Central memory CD4-positive, alpha-beta T cell (primary cell): ENCODE data around the gene DCUN1D2.
"Not testable (repeated sequence)": the region's sequence is repeated elsewhere in the genome, so short reads cannot be mapped to it uniquely, and the experiment has no call there.

Source experiments
- DNase-seq: peaks from one replicate; pipeline ENCODE4 v3.0.0; 2022

Gene DCUN1D2

GRCh38 chr13:113460599-113460998, 29.9 kb downstream of the DCUN1D2 start:
- DNase-seq: no peak

GRCh38 chr13:113460064-113460555, 30.4 kb downstream of the DCUN1D2 start:
- no peak for DNase-seq

GRCh38 chr13:113458253-113459065, 32.1 kb downstream of the DCUN1D2 start:
- no peak for DNase-seq

GRCh38 chr13:113457510-113457909, 33.0 kb downstream of the DCUN1D2 start:
- no peak for DNase-seq

- no peak for DNase-seq
Measured at GRCh38 chr13:113456116-113456702, 34.3 kb downstream of the DCUN1D2 start.

- DNase-seq: no peak
Measured at GRCh38 chr13:113455384-113455783, 35.1 kb downstream of the DCUN1D2 start.

GRCh38 chr13:113454936-113455335, 35.6 kb downstream of the DCUN1D2 start:
- no peak for DNase-seq

GRCh38 chr13:113452942-113453901, 37.3 kb downstream of the DCUN1D2 start, which contains the start of gene ADPRHL1:
ADPRHL1 (minus strand) TSS chr13:113453488; CDS start chr13:113453437, 51 bp downstream.
- DNase-seq: no peak

- DNase-seq: no peak
Measured at GRCh38 chr13:113452466-113452865, 38.0 kb downstream of the DCUN1D2 start.

GRCh38 chr13:113451951-113452421, 38.5 kb downstream of the DCUN1D2 start:
- DNase-seq: no peak

GRCh38 chr13:113450861-113451620, 39.5 kb downstream of the DCUN1D2 start:
- DNase-seq: not testable (repeated sequence)

GRCh38 chr13:113450348-113450744, 40.2 kb downstream of the DCUN1D2 start:
- not testable (repeated sequence) for DNase-seq

- DNase-seq: no peak
Measured at GRCh38 chr13:113449693-113450347, 40.7 kb downstream of the DCUN1D2 start.

GRCh38 chr13:113448885-113449692, 41.4 kb downstream of the DCUN1D2 start:
- DNase-seq: peak; percentile 24

GRCh38 chr13:113448545-113448884, 42.0 kb downstream of the DCUN1D2 start:
- no peak for DNase-seq

GRCh38 chr13:113447596-113447995, 42.9 kb downstream of the DCUN1D2 start:
- DNase-seq: no peak

- DNase-seq: no peak
Measured at GRCh38 chr13:113446488-113446854, 44.0 kb downstream of the DCUN1D2 start.

GRCh38 chr13:113445791-113446487, 44.6 kb downstream of the DCUN1D2 start:
- no peak for DNase-seq

GRCh38 chr13:113443991-113444390, 46.5 kb downstream of the DCUN1D2 start:
- no peak for DNase-seq

GRCh38 chr13:113442985-113443362, 47.5 kb downstream of the DCUN1D2 start:
- DNase-seq: no peak
